Smooth muscle cell (in vitro differentiated cells): ENCODE results near the gene CDYL. TPM values are rescaled to one million over a fixed set of nuclear protein-coding genes. Genes with fewer than 3 reads are reported as not detected.

Experiments
- DNase-seq: peaks from one replicate; lab custom pipeline; 2025; ENCODE audit not compliant: unreplicated experiment; lab: John Stamatoyannopoulos, UW
- H2AFZ ChIP-seq: fragments of 200-600 bp; sonication (generic); 2 replicates; pipeline ENCODE4 v1.6.0; 2016; ENCODE audit warnings: antibody characterized with exemption, low read depth, mild to moderate bottlenecking
- H3F3A ChIP-seq: fragments of 200-600 bp; sonication (generic); 2 replicates; pipeline ENCODE4 v1.6.0; 2017; ENCODE audit warnings: antibody characterized with exemption, low read depth
- H3K27ac ChIP-seq: fragments of 200-600 bp; sonication (generic); 2 replicates; pipeline ENCODE4 v1.5.1; 2016; ENCODE audit warnings: low read depth, mild to moderate bottlenecking
- H3K27me3 ChIP-seq: fragments of 200-600 bp; sonication (generic); 2 replicates; pipeline ENCODE4 v1.6.1; 2016; ENCODE audit warnings: low read depth, mild to moderate bottlenecking
- H3K36me3 ChIP-seq: fragments of 200-600 bp; sonication (generic); 2 replicates; pipeline ENCODE4 v1.5.1; 2016; ENCODE audit warnings: low read depth
- H3K4me1 ChIP-seq: fragments of 200-600 bp; sonication (generic); 2 replicates; pipeline ENCODE4 v1.5.1; 2016; ENCODE audit warnings: low read depth
- H3K4me2 ChIP-seq: fragments of 200-600 bp; sonication (generic); 2 replicates; pipeline ENCODE4 v1.6.0; 2016; ENCODE audit warnings: mild to moderate bottlenecking
- H3K4me3 ChIP-seq: fragments of 200-600 bp; sonication (generic); 2 replicates; pipeline ENCODE4 v1.5.1; 2016; ENCODE audit warnings: mild to moderate bottlenecking
- H3K79me2 ChIP-seq: fragments of 200-600 bp; sonication (generic); 2 replicates; pipeline ENCODE4 v1.6.0; 2016; ENCODE audit warnings: low read depth, mild to moderate bottlenecking
- H3K9ac ChIP-seq: fragments of 200-600 bp; sonication (generic); 2 replicates; pipeline ENCODE4 v1.6.0; 2016; ENCODE audit warnings: low read depth
- H3K9me3 ChIP-seq: fragments of 200-600 bp; sonication (generic); replicated peaks from 2 replicates; pipeline ENCODE4 v1.5.1; 2016; ENCODE audit warnings: low read depth
- H4K20me1 ChIP-seq: fragments of 200-600 bp; sonication (generic); 2 replicates; pipeline ENCODE4 v1.6.0; 2016; ENCODE audit warnings: low read depth
- whole genome bisulfite sequencing: methylation state at CpG from one replicate; pipeline ENCODE4 v1.1.7; 2016; ENCODE audit warnings: low lambda C conversion rate; 5-methylcytosine and 5-hydroxymethylcytosine counted together
- polyA plus RNA-seq: library from polyadenylated mRNA; unstranded; fragments of >200 nt; fragmentation: Nextera tagmentation; extraction: Ambion mirVana; gene quantifications from 2 replicates; pipeline ENCODE4 v1.2.1, GENCODE V29; 2016
- total RNA-seq: library from RNA; depleted of rRNA; stranded (reverse); fragments of >200 nt; gene quantifications from 2 replicates; pipeline ENCODE4 v1.2.3, GENCODE V29; 2014
- TF ChIP-seq, protein P1 (sequence below): fragments of 200-600 bp; sonication (generic); IDR thresholded peaks from 2 replicates; pipeline ENCODE4 v1.5.1; 2017; ENCODE audit warnings: borderline replicate concordance, mild to moderate bottlenecking, antibody characterized with exemption; ENCODE audit not compliant: insufficient read depth, poor library complexity, severe bottlenecking

The CDYL gene
- total and polyA plus RNA-seq, 2 experiments from 2014 or later: 28.7 to 34.5 TPM

DNA sequence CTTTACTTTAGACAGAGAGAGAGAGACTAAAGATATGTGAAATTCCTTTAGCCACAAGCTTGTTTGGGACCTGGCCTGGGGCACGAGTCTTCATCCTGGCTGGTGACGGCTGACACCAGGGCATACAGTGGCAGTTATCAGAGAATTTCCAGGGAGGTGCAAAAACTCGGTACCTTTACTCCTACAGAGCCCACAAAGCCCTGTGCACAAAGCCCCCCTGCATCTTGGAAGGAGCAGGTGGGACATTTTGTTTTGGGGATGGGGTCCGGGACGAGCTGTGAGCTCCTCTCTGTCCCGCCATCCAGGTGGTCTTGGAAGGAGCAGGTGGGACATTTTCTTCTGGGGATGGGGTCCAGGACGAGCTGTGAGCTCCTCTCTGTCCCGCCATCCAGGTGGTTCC, 198.8 kb downstream of the CDYL start:
- Histone ChIP-seq H3K79me2 (no peaks in the 10 kb centered on the region), H3K4me2 (no peak overlapping the region), H3K9me3 (no peaks in the 10 kb centered on the region), H3K4me1 (peaks cover 12% of the 10 kb centered on the region), H3K9ac (no peak overlapping the region), H3F3A (no peaks in the 10 kb centered on the region), H4K20me1 (no peaks in the 10 kb centered on the region), H3K27me3 (no peaks in the 10 kb centered on the region), H2AFZ (no peak overlapping the region), H3K27ac (no peak overlapping the region), H3K4me3 (no peak overlapping the region), H3K36me3 (no peaks in the 10 kb centered on the region)
- DNase-seq: no peak
- TF ChIP-seq, protein P1, sequence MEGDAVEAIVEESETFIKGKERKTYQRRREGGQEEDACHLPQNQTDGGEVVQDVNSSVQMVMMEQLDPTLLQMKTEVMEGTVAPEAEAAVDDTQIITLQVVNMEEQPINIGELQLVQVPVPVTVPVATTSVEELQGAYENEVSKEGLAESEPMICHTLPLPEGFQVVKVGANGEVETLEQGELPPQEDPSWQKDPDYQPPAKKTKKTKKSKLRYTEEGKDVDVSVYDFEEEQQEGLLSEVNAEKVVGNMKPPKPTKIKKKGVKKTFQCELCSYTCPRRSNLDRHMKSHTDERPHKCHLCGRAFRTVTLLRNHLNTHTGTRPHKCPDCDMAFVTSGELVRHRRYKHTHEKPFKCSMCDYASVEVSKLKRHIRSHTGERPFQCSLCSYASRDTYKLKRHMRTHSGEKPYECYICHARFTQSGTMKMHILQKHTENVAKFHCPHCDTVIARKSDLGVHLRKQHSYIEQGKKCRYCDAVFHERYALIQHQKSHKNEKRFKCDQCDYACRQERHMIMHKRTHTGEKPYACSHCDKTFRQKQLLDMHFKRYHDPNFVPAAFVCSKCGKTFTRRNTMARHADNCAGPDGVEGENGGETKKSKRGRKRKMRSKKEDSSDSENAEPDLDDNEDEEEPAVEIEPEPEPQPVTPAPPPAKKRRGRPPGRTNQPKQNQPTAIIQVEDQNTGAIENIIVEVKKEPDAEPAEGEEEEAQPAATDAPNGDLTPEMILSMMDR: no peak
- WGBS: 78% methylated on average over 8 of the region's 8 CpGs

GRCh38 chr6:4975506-4975905, 199.3 kb downstream of the CDYL start:
- 94% methylated on average over 3 of the region's 3 CpGs for WGBS

DNA sequence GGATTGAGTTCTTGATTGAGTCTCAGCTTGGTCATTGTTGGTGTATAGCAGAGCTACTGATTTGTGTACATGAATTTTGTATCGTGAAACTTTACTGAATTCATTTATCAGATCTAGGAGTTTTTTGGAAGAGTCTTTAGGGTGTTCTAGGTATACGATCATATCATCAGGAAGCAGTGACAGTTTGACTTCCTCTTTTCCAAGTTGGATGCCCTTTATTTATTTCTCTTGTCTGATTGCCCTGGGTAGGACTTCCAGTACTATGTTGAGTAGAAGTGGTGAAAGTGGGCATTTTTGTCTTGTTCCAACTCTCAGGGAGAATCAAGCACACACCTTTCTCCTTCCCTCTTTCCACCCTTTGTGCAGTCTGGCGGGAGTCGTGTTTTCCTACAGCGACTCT, 201.3 kb downstream of the CDYL start:
- Histone ChIP-seq H3K4me2 (no peak overlapping the region), H3K4me3 (no peak overlapping the region), H3K4me1 (peaks cover 12% of the 10 kb centered on the region), H3K36me3 (no peaks in the 10 kb centered on the region), H2AFZ (no peak overlapping the region), H3K79me2 (no peaks in the 10 kb centered on the region), H3F3A (no peaks in the 10 kb centered on the region), H4K20me1 (no peaks in the 10 kb centered on the region), H3K9ac (no peak overlapping the region), H3K27me3 (no peaks in the 10 kb centered on the region), H3K27ac (no peak overlapping the region), H3K9me3 (no peaks in the 10 kb centered on the region)
- no peak for DNase-seq
- WGBS: 73% methylated on average over 5 of the region's 5 CpGs
- TF ChIP-seq, protein P1: no peak

More at GRCh38 chr6:4975506-4975905, 199.3 kb downstream of the CDYL start:
- H2AFZ ChIP-seq: no peak overlapping the region
- TF ChIP-seq, protein P1: no peak
- H3K27me3 ChIP-seq: no peaks in the 10 kb centered on the region
- no peaks in the 10 kb centered on the region for H4K20me1 ChIP-seq
- no peak overlapping the region for H3K4me3 ChIP-seq
- no peaks in the 10 kb centered on the region for H3K79me2 ChIP-seq
- H3K9me3 ChIP-seq: no peaks in the 10 kb centered on the region
- peaks cover 12% of the 10 kb centered on the region for H3K4me1 ChIP-seq
- no peak overlapping the region for H3K4me2 ChIP-seq
- DNase-seq: no peak
- no peaks in the 10 kb centered on the region for H3K36me3 ChIP-seq
- no peaks in the 10 kb centered on the region for H3F3A ChIP-seq
- no peak overlapping the region for H3K27ac ChIP-seq
- H3K9ac ChIP-seq: no peak overlapping the region

- TF ChIP-seq, protein P1: no peak
- DNase-seq: no peak
- no peaks in the 10 kb centered on the region for H4K20me1 ChIP-seq
- H3K4me3 ChIP-seq: no peak overlapping the region
- H2AFZ ChIP-seq: no peak overlapping the region
- no peak overlapping the region for H3K27ac ChIP-seq
- H3K9ac ChIP-seq: no peak overlapping the region
- no peaks in the 10 kb centered on the region for H3K9me3 ChIP-seq
- peaks cover 4% of the 10 kb centered on the region for H3K4me1 ChIP-seq
- no peaks in the 10 kb centered on the region for H3K27me3 ChIP-seq
- H3K4me2 ChIP-seq: no peak overlapping the region
- no peaks in the 10 kb centered on the region for H3K79me2 ChIP-seq
- no peaks in the 10 kb centered on the region for H3K36me3 ChIP-seq
- 67% methylated on average over 3 of the region's 3 CpGs for WGBS
- no peaks in the 10 kb centered on the region for H3F3A ChIP-seq
These were observed 203.2 kb downstream of the CDYL start for GRCh38 chr6:4979426-4979825.
